Vagina (tissue), 2 donors: Measurements from ENCODE around the gene CENPF. TPM values are rescaled to one million over a fixed set of nuclear protein-coding genes. Genes with fewer than 3 reads are reported as not detected.

Source experiments
- DNase-seq, 2 donors: peaks; one replicate each; pipeline ENCODE4 v3.0.0-alpha.2; 2017; ENCODE audit errors: extremely low spot score in 2 of 2
- H3K27ac ChIP-seq: fragments of 200-600 bp; sonication (generic); one replicate; pipeline ENCODE4 v1.5.1; 2019
- H3K27me3 ChIP-seq: fragments of 200-600 bp; sonication (generic); one replicate; pipeline ENCODE4 v1.5.1; 2019
- H3K36me3 ChIP-seq, 2 donors: fragments of 200-600 bp; sonication (generic); one replicate each; pipeline ENCODE4 v1.5.1; 2017 to 2019
- H3K4me1 ChIP-seq: fragments of 200-600 bp; sonication (generic); one replicate; pipeline ENCODE4 v1.5.1; 2019
- H3K4me3 ChIP-seq, 2 donors: fragments of 200-600 bp; sonication (generic); 1 replicate in 1 of 2; 2 replicates in 1 of 2; pipeline ENCODE4 v1.5.1; 2016 to 2019
- H3K9me3 ChIP-seq: fragments of 200-600 bp; sonication (generic); one replicate; pipeline ENCODE4 v1.5.1; 2019
- CTCF ChIP-seq, 3 experiments: fragments of 450-650 bp in 2 of 3; fragments of 200-600 bp in 1 of 3; sonication (generic) in 1 of 3; IDR thresholded peaks; one replicate each; pipeline ENCODE4 v1.5.1; 2017 to 2019; ENCODE audit warnings: antibody characterized with exemption in 3 of 3, mild to moderate bottlenecking in 2 of 3, moderate library complexity in 2 of 3
- POLR2A ChIP-seq, 2 donors: fragments of 450-650 bp; IDR thresholded peaks; one replicate each; pipeline ENCODE4 v1.6.1; 2017; ENCODE audit warnings: antibody characterized with exemption in 2 of 2, mild to moderate bottlenecking in 2 of 2, moderate library complexity in 2 of 2
- POLR2AphosphoS5 ChIP-seq, 2 donors: sonication (generic); formaldehyde crosslinking; IDR thresholded peaks; one replicate each; pipeline ENCODE4 v1.9.0; 2017; ENCODE audit warnings: antibody characterized with exemption in 2 of 2, mild to moderate bottlenecking in 2 of 2, low read depth in 1 of 2; ENCODE audit not compliant: insufficient read depth in 1 of 2
- intact Hi-C: fragments of 100-400 bp; cut with DNase I; formaldehyde crosslinking; loops from one replicate; pipeline ENCODE4 v1.15.1; 2023
- total RNA-seq: library from RNA; depleted of rRNA; stranded (reverse); fragments of >200 nt; gene quantifications from one replicate; pipeline ENCODE4 v1.2.3, GENCODE V29; 2016

The CENPF gene, protein sequence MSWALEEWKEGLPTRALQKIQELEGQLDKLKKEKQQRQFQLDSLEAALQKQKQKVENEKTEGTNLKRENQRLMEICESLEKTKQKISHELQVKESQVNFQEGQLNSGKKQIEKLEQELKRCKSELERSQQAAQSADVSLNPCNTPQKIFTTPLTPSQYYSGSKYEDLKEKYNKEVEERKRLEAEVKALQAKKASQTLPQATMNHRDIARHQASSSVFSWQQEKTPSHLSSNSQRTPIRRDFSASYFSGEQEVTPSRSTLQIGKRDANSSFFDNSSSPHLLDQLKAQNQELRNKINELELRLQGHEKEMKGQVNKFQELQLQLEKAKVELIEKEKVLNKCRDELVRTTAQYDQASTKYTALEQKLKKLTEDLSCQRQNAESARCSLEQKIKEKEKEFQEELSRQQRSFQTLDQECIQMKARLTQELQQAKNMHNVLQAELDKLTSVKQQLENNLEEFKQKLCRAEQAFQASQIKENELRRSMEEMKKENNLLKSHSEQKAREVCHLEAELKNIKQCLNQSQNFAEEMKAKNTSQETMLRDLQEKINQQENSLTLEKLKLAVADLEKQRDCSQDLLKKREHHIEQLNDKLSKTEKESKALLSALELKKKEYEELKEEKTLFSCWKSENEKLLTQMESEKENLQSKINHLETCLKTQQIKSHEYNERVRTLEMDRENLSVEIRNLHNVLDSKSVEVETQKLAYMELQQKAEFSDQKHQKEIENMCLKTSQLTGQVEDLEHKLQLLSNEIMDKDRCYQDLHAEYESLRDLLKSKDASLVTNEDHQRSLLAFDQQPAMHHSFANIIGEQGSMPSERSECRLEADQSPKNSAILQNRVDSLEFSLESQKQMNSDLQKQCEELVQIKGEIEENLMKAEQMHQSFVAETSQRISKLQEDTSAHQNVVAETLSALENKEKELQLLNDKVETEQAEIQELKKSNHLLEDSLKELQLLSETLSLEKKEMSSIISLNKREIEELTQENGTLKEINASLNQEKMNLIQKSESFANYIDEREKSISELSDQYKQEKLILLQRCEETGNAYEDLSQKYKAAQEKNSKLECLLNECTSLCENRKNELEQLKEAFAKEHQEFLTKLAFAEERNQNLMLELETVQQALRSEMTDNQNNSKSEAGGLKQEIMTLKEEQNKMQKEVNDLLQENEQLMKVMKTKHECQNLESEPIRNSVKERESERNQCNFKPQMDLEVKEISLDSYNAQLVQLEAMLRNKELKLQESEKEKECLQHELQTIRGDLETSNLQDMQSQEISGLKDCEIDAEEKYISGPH (N-terminal part only)
- total RNA-seq, result 6.4 TPM

- DNase-seq, result peak; percentile 98 to 99
- TF ChIP-seq POLR2A (IDR thresholded peaks at IDR 0.05) (no peak), POLR2AphosphoS5 (IDR thresholded peaks at IDR 0.05; ENCODE audit: insufficient read depth in 1 of 2, low read depth in 1 of 2) (peak; percentile 57 to 84), CTCF (IDR thresholded peaks at IDR 0.05) (peak in 2 of 3 experiments; percentile 7 to 26)
These were observed at the start of gene CENPF for GRCh38 chr1:214602764-214603657. Gene CENPF (plus strand): TSS chr1:214603195. CDS start chr1:214613755, 10,560 bp downstream.

DNA sequence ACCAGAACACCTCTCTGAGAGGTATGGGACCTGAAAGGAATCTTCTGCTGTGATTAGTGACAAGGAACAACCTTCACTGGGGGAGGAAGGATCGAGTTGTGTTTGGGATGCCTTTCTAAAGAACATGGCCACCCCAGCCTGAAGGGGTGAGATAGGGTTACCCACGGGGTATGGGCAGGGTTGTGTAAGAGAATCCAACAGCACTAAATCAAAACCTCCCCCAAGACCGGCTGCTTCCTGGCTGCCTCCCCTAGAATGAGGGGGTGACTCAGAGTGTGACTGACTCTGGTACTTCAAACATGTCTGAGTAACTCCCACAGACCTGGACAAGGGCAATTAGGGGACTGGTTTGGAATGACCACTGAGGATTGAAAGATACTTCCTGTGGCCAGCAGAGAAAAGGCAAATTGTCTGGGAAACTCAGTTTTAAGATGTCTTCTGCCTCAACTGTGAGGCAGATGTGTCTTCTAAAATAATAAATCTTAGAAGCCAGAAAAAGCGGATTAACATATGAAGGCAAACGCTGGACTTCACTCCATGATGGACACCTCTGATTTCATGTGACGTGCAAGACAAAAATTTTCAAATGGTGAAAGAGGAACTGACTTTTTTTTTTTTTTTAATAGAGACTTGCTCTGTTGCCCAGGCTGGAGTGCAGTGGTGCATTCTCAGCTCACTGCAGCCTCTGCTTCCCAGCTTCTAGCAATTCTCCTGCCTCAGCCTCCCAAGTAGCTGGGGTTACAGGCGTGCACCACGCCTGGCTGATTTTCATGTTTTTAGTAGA, 44.9 kb upstream of the CENPF start:
- intact Hi-C loops, result loop anchor here (10.0 kb wide), 1 partner anchor 273 kb away; the partner anchor contains the start of gene SMYD2
- H3K36me3 ChIP-seq, result no peaks in the 10 kb centered on the region
- H3K9me3 ChIP-seq, result no peaks in the 10 kb centered on the region
- TF ChIP-seq CTCF (IDR thresholded peaks at IDR 0.05), result no peak
- TF ChIP-seq POLR2AphosphoS5 (IDR thresholded peaks at IDR 0.05; ENCODE audit: insufficient read depth in 1 of 2, low read depth in 1 of 2), result no peak
- no peak for TF ChIP-seq POLR2A (IDR thresholded peaks at IDR 0.05)
- H3K4me1 ChIP-seq, result no peaks in the 10 kb centered on the region
- no peaks in the 10 kb centered on the region for H3K27me3 ChIP-seq
- no peak overlapping the region for H3K4me3 ChIP-seq
- no peak overlapping the region for H3K27ac ChIP-seq
- no peak for DNase-seq

More at GRCh38 chr1:214602764-214603657, at the start of gene CENPF:
- no peak within 1 kb of the TSS for H3K27ac ChIP-seq
- intact Hi-C loops, result no loop called here
- no peaks in the 10 kb centered on the region for H3K9me3 ChIP-seq
- H3K4me3 ChIP-seq, result peak within 1 kb of the TSS; percentile 67 to 79
- no peaks in the 10 kb centered on the region for H3K27me3 ChIP-seq
- no peaks in the 10 kb centered on the region for H3K36me3 ChIP-seq
- peaks cover 9% of the 10 kb centered on the region for H3K4me1 ChIP-seq

DNA sequence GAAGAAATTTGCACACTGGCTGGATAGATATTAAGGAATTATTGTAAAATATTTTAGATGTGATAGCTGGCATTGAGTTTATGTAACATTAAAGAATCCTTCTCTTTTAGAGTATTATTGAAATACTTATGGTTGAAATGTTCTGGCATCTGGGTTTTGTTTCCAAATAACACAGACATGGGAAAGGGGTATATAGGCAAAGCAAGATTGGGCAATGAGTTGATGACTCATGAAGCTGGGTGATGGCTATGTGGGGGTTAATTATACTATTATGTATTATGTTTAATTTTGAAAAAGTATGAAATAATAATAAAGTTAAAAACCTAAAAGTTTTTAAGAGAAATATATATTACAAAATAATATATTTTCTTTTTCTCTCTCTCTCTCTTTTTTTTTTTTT, 39.1 kb upstream of the CENPF start:
- Histone ChIP-seq H3K9me3 (no peaks in the 10 kb centered on the region), H3K4me1 (no peaks in the 10 kb centered on the region), H3K36me3 (no peaks in the 10 kb centered on the region), H3K27me3 (no peaks in the 10 kb centered on the region), H3K4me3 (no peak overlapping the region), H3K27ac (no peak overlapping the region)
- DNase-seq, result no peak
- intact Hi-C loops, result no loop called here
- no peak for TF ChIP-seq POLR2A (IDR thresholded peaks at IDR 0.05)
- TF ChIP-seq POLR2AphosphoS5 (IDR thresholded peaks at IDR 0.05; ENCODE audit: insufficient read depth in 1 of 2, low read depth in 1 of 2), result no peak
- no peak for TF ChIP-seq CTCF (IDR thresholded peaks at IDR 0.05)

GRCh38 chr1:214565310-214565709, 37.7 kb upstream of the CENPF start:
- TF ChIP-seq CTCF (IDR thresholded peaks at IDR 0.05), result no peak
- DNase-seq, result no peak
- no peaks in the 10 kb centered on the region for H3K9me3 ChIP-seq
- no peaks in the 10 kb centered on the region for H3K4me1 ChIP-seq
- H3K27ac ChIP-seq, result no peak overlapping the region
- H3K27me3 ChIP-seq, result no peaks in the 10 kb centered on the region
- H3K36me3 ChIP-seq, result no peaks in the 10 kb centered on the region
- no peak overlapping the region for H3K4me3 ChIP-seq
- intact Hi-C loops, result no loop called here
